K562 (cell line): ENCODE data around the gene CMBL. TPM values are rescaled to one million over a fixed set of nuclear protein-coding genes. Genes with fewer than 3 reads are reported as not detected.
A peak's percentile ranks its signal among the peaks of the same experiment; 100 is the strongest.

ENCODE experiments used
- CC2D1A ChIP-seq: fragments of 450-650 bp; IDR thresholded peaks from 2 replicates; pipeline ENCODE4 v1.6.1; 2017; ENCODE audit warnings: mild to moderate bottlenecking
- CHD1 ChIP-seq: fragments of 200-600 bp; sonication (generic); IDR thresholded peaks from one replicate; pipeline ENCODE4 v1.6.1; 2012; ENCODE audit warnings: mild to moderate bottlenecking, moderate library complexity, low read length, inconsistent platforms
- ETV5 ChIP-seq: sonication (generic); formaldehyde crosslinking; IDR thresholded peaks from 2 replicates; pipeline ENCODE4 v1.4.0; 2020; ENCODE audit warnings: low read depth, mild to moderate bottlenecking, missing genetic modification reagents
- ETV6 ChIP-seq, 3 experiments: fragments of 150-350 bp in 1 of 3; sonication (generic) in 1 of 3; formaldehyde crosslinking in 1 of 3; IDR thresholded peaks; 2 replicates each; pipeline versions ENCODE4 v1.6.1 to v1.8.0; 2014 to 2022; ENCODE audit warnings: borderline replicate concordance in 2 of 3, low read depth in 2 of 3, antibody characterized with exemption in 1 of 3, low read length in 1 of 3, mild to moderate bottlenecking in 1 of 3, missing genetic modification reagents in 1 of 3
- FOXK1 ChIP-seq: sonication (generic); formaldehyde crosslinking; IDR thresholded peaks from 2 replicates; pipeline ENCODE4 v1.8.0; 2022; ENCODE audit warnings: missing genetic modification reagents, mild to moderate bottlenecking, borderline replicate concordance
- FOXK2 ChIP-seq, 2 experiments: fragments of 450-650 bp; IDR thresholded peaks in 1 of 2; conservative IDR thresholded peaks in 1 of 2; 2 replicates each; pipeline ENCODE4 v1.6.1; 2016; ENCODE audit warnings: low read depth in 2 of 2, mild to moderate bottlenecking in 1 of 2
- ILF3 ChIP-seq: fragments of 450-650 bp; IDR thresholded peaks from 2 replicates; pipeline ENCODE4 v1.6.1; 2018; ENCODE audit warnings: antibody characterized with exemption, mild to moderate bottlenecking, moderate library complexity, borderline replicate concordance
- KAT8 ChIP-seq: fragments of 450-650 bp; IDR thresholded peaks from 2 replicates; pipeline ENCODE4 v1.6.1; 2016; ENCODE audit warnings: low read depth, mild to moderate bottlenecking
- KLF13 ChIP-seq: fragments of 450-650 bp; IDR thresholded peaks from 2 replicates; pipeline ENCODE4 v1.6.1; 2016; ENCODE audit warnings: missing genetic modification characterization, low read depth, mild to moderate bottlenecking, missing compliant biosample characterization, moderate library complexity, borderline replicate concordance
- NEUROD1 ChIP-seq: fragments of 150-350 bp; IDR thresholded peaks from 2 replicates; pipeline ENCODE4 v1.6.1; 2014; ENCODE audit warnings: borderline replicate concordance, low read length, low read depth; ENCODE audit not compliant: partially characterized antibody
- PHTF2 ChIP-seq: fragments of 250-450 bp; sonication (Bioruptor Pico); IDR thresholded peaks from 2 replicates; pipeline ENCODE4 v1.5.0; 2021; ENCODE audit warnings: mild to moderate bottlenecking
- POLR2B ChIP-seq: fragments of 450-650 bp; IDR thresholded peaks from 2 replicates; pipeline ENCODE4 v1.6.1; 2018; ENCODE audit warnings: low read depth; ENCODE audit not compliant: partially characterized antibody
- POLR2G ChIP-seq: fragments of 200-400 bp; formaldehyde crosslinking; IDR thresholded peaks from 2 replicates; pipeline ENCODE4 v1.6.1; 2017; ENCODE audit warnings: low read depth, mild to moderate bottlenecking, antibody characterized with exemption, low read length, moderate library complexity
- RAD51 ChIP-seq: fragments of 450-650 bp; IDR thresholded peaks from 2 replicates; pipeline ENCODE4 v1.7.1; 2016; ENCODE audit warnings: low read depth, mild to moderate bottlenecking, borderline replicate concordance
- RBM22 ChIP-seq: fragments of 200-400 bp; formaldehyde crosslinking; IDR thresholded peaks from 2 replicates; pipeline ENCODE4 v1.6.1; 2018; ENCODE audit warnings: low read length, low read depth; ENCODE audit not compliant: poor library complexity, severe bottlenecking
- SMARCE1 ChIP-seq: fragments of 450-650 bp; IDR thresholded peaks from 2 replicates; pipeline ENCODE4 v1.7.1; 2016; ENCODE audit warnings: mild to moderate bottlenecking
- ZBTB17 ChIP-seq: fragments of 450-650 bp; formaldehyde crosslinking; IDR thresholded peaks from 2 replicates; pipeline ENCODE4 v1.4.0; 2020; ENCODE audit warnings: mild to moderate bottlenecking
- ZBTB33 ChIP-seq: sonication (generic); formaldehyde crosslinking; IDR thresholded peaks from 2 replicates; pipeline ENCODE4 v1.8.1; 2023; ENCODE audit warnings: mild to moderate bottlenecking, missing genetic modification reagents
- ZNF347 ChIP-seq: fragments of 450-650 bp; formaldehyde crosslinking; IDR thresholded peaks from 2 replicates; pipeline ENCODE4 v1.4.0; 2020; ENCODE audit warnings: low read depth, mild to moderate bottlenecking, moderate library complexity
- ZNF354B ChIP-seq: fragments of 250-450 bp; sonication (Bioruptor Pico); IDR thresholded peaks from 2 replicates; pipeline ENCODE4 v1.4.0; 2020
- ZNF75A ChIP-seq: fragments of 450-650 bp; formaldehyde crosslinking; IDR thresholded peaks from 2 replicates; pipeline ENCODE4 v1.4.0; 2020; ENCODE audit warnings: mild to moderate bottlenecking
- polyA plus RNA-seq, 8 experiments: library from polyadenylated mRNA; depleted of rRNA in 4 of 8; stranded (reverse) in 5 of 8; unstranded in 3 of 8; fragments of >200 nt; fragmentation: Nextera tagmentation in 2 of 8; fragmentation: Illumina TruSeq in 1 of 8; extraction: Ambion mirVana in 2 of 8; extraction: Trizol in 1 of 8; gene quantifications; 2 replicates each; pipeline versions ENCODE4 v1.2.1 to v1.2.3, GENCODE V29; 2011 to 2014; ENCODE audit warnings: inconsistent platforms in 1 of 8, missing spikeins in 1 of 8
- total RNA-seq, 7 experiments: library from RNA; depleted of rRNA in 6 of 7; stranded (reverse); fragments of >200 nt in 6 of 7; fragmentation: Illumina TruSeq in 2 of 7; extraction: Trizol in 2 of 7; gene quantifications; 2 replicates each; pipeline versions ENCODE4 v1.2.1 to v1.2.3, GENCODE V29; 2011 to 2021; ENCODE audit warnings: low replicate concordance in 1 of 7
- TF ChIP-seq, protein P1 (sequence below): fragments of 250-450 bp; sonication (Bioruptor Pico); IDR thresholded peaks from 2 replicates; pipeline ENCODE4 v1.5.0; 2022; ENCODE audit warnings: mild to moderate bottlenecking
- TF ChIP-seq, protein P2 (sequence below): fragments of 450-650 bp; IDR thresholded peaks from 2 replicates; pipeline ENCODE4 v1.6.1; 2016; ENCODE audit warnings: antibody characterized with exemption

The CMBL gene
- total and polyA plus RNA-seq, 9 of the 15 experiments (the other 6 are each of a cell fraction or from before 2014, with no cell fraction given) = 22.6 to 192 (median 71.1) TPM

DNA sequence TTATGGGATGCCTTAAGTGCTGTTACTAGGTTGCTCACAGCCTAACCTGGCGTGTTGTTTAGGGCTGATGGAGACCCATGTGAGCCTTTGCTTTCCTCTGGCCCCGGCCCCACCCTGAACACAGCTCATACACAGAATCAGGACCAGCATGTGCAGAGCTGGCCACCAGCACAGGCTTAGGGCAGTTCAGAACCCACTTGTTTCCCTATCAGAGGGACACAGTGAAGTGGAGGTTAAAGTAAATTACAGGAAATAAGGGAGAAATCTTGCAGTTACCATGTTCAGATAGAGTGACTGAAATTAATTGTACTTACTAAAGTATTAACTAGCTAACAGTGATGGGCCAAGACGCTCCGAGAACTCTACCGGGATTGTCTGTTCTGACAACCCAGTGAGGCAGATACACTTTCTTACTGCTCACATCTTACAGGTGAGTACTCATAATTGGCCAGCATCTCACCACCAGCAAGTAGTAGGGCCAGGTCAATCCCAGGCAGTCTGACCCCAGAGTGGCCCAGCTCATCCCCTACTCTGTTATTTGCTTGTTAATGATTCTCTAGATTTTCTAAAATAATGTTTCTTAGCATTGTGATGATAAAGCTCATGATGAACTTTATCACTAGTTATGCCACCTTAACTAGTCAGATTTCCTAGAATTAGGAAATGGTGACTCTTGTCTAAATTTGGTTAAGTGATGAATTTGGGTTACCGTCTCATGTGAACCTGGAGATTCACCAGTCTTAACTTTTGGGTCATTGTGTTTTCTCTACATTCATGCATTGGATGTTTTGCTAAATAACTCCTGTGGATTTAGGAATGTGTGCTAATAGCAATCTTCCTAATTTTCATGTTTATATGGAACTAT is 42.2 kb downstream of the CMBL start (continued):
- TF ChIP-seq, protein P1, sequence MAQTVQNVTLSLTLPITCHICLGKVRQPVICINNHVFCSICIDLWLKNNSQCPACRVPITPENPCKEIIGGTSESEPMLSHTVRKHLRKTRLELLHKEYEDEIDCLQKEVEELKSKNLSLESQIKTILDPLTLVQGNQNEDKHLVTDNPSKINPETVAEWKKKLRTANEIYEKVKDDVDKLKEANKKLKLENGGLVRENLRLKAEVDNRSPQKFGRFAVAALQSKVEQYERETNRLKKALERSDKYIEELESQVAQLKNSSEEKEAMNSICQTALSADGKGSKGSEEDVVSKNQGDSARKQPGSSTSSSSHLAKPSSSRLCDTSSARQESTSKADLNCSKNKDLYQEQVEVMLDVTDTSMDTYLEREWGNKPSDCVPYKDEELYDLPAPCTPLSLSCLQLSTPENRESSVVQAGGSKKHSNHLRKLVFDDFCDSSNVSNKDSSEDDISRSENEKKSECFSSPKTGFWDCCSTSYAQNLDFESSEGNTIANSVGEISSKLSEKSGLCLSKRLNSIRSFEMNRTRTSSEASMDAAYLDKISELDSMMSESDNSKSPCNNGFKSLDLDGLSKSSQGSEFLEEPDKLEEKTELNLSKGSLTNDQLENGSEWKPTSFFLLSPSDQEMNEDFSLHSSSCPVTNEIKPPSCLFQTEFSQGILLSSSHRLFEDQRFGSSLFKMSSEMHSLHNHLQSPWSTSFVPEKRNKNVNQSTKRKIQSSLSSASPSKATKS (CRISPR knock-in tag) = no peak
- TF ChIP-seq ZNF347 (CRISPR knock-in tag) = no peak
- no peak for TF ChIP-seq KLF13 (tag)
- TF ChIP-seq RAD51 = no peak
- peak; percentile 70 for TF ChIP-seq POLR2B
- no peak for TF ChIP-seq ZNF354B
- no peak for TF ChIP-seq ETV5
- TF ChIP-seq FOXK1 (CRISPR knock-in tag) = no peak
- TF ChIP-seq ETV6 (IDR thresholded peaks at IDR 0.05; ENCODE audit: borderline replicate concordance in 1 of 2, low read depth in 2 of 2, low read length in 1 of 2) = no peak
- TF ChIP-seq ETV6 (CRISPR knock-in tag; IDR thresholded peaks at IDR 0.05; ENCODE audit: borderline replicate concordance) = no peak
- peak; percentile 51; the same call in 1 of the 2 replicates for TF ChIP-seq ILF3
- TF ChIP-seq CC2D1A = no peak
- no peak for TF ChIP-seq PHTF2
- TF ChIP-seq CHD1 = no peak
- TF ChIP-seq KAT8 = no peak
- no peak for TF ChIP-seq SMARCE1
- no peak for TF ChIP-seq ZBTB33 (CRISPR knock-in tag)
- no peak for TF ChIP-seq NEUROD1
- TF ChIP-seq POLR2G = peak; percentile 47; the same call in 1 of the 2 replicates
- no peak for TF ChIP-seq ZNF75A (CRISPR knock-in tag)
- no peak for TF ChIP-seq RBM22
- TF ChIP-seq ZBTB17 = 0 out of 2 replicates have a peak, but pooled peaks have one; percentile 31
- TF ChIP-seq, protein P2, sequence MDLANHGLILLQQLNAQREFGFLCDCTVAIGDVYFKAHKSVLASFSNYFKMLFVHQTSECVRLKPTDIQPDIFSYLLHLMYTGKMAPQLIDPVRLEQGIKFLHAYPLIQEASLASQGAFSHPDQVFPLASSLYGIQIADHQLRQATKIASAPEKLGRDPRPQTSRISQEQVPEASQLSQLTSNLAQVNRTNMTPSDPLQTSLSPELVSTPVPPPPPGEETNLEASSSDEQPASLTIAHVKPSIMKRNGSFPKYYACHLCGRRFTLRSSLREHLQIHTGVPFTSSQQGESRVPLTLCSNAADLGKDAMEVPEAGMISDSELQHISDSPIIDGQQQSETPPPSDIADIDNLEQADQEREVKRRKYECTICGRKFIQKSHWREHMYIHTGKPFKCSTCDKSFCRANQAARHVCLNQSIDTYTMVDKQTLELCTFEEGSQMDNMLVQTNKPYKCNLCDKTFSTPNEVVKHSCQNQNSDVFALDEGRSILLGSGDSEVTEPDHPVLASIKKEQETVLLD = no peak
- TF ChIP-seq FOXK2 (conservative IDR thresholded peaks at IDR 0.05 in 1 of 2, IDR thresholded peaks at IDR 0.05 in 1 of 2; ENCODE audit: low read depth in 2 of 2) = no peak
